Measurements from ENCODE around the gene BCL7C.
"Not testable (repeated sequence)": the region's sequence is repeated elsewhere in the genome, so short reads cannot be mapped to it uniquely, and the experiment has no call there.

The BCL7C gene

DNA sequence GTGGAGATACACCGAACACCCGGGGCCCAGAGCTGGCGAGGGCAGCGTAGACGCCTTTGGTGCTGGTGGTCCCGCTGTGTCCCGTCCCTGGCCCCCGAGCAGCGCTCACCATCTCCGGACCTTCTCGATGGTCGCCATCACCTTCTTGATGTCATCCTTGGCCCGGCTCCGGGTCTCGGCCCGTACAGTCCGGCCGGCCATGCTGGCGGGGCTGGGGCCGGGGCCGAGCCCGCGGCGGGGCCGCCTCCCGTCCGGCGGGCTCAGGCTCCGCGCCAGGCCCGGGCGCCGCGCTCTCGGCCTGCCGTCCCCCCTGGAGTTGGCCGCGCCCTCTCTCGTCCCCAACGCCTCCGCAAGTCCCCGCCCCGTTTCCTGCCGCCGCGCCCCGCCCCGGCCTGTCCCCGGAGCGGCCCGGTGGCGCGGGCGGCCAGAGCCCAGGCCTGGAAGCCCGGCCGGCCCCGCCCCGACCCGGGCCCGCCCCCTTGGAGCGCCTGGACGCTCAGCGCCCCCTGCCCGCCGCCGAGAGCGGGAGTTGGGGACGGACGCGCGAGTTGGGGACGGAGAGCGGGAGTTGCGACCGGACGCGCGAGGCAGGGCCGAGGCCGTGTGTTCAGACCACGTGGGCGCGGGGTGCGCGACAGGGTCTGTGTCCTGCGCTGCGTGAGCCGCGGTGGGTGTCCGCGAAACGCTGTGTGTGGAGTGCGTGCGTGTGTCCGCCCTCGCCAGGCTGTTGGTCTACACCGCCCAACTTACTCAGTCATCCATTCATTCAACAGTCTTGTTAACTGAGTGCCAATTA lies at the start of gene BCL7C:
Gene BCL7C (minus strand): TSS at position 334 of the 796 bp plus-strand sequence. CDS start 133 bp downstream, at position 201.
- FAIRE-seq: no peak

DNA sequence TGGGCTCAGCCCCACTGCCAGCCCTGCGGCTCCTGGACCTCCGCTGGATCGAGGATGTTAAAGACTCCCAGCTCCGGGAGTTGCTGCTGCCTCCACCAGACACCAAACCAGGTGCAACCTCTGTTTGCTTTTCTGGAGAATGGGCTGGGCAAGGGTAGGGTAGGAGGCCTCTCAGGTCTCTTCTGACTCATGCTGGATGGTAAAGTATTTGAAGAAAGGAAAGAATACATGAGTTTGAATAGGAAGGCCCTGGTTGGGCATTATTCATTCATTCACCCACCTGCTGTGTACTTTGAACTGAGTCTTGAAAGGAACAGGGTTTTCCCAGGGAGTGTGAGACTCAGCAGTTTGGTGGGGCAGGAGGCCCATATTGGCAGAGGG lies 48.5 kb upstream of the BCL7C start:
- FAIRE-seq: no peak

- no peak for FAIRE-seq
Measured at GRCh38 chr16:30941600-30942425, 47.9 kb upstream of the BCL7C start.

- not testable (repeated sequence) for FAIRE-seq
Measured at GRCh38 chr16:30939571-30939970, 45.7 kb upstream of the BCL7C start.

DNA sequence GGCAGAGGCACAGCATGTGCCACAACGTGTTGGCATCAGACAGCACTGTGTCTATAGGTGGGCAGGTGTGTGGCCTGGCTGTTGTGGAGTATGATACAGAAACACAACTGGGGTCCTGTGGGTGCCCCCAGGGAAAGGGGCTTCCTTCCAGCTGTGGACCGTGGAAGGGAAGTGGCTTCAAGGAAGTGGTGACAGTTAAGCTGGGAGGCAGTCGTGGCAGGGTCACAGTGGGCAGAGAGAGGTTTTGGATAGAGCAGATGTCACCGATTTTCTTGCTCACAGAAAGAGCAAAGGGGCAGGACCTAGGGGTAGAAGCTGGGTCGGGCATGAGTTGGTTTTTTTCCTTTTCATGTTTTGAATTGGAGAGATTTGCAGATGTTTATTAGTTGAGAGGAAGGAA lies 43.8 kb upstream of the BCL7C start:
- no peak for FAIRE-seq

GRCh38 chr16:30934827-30935557 lies 41.1 kb upstream of the BCL7C start:
- no peak for FAIRE-seq

- no peak for FAIRE-seq
Measured at GRCh38 chr16:30931068-30931650, 37.3 kb upstream of the BCL7C start.

GRCh38 chr16:30930160-30930571 lies 36.3 kb upstream of the BCL7C start:
- FAIRE-seq: no peak

DNA sequence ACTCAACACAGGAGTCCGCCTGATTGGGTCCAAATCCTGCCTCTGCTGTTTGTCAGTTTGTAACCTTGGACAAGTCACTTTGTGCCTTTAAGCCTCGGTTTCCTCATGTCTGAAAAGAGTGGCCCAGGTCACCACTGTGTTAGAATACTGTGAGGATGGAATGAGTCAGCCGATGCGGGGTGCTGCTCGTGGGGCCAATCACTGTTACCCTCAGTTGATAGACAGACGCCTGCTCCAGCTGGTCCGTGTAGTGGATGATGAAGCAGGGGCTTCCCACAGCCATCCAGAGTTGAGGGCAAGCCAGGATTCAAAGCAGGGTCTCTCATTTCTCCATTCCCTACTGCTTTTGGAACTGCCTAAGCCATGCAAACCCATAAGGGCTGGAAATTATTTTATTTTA lies 35.3 kb upstream of the BCL7C start:
- FAIRE-seq: no peak

GRCh38 chr16:30928390-30928789 lies 34.5 kb upstream of the BCL7C start:
- FAIRE-seq: no peak

- FAIRE-seq: no peak
Measured at GRCh38 chr16:30927789-30928378, 34.0 kb upstream of the BCL7C start.

GRCh38 chr16:30926937-30927788 lies 33.3 kb upstream of the BCL7C start:
- no peak for FAIRE-seq

- no peak for FAIRE-seq
Measured at GRCh38 chr16:30925995-30926811, 32.3 kb upstream of the BCL7C start.

DNA sequence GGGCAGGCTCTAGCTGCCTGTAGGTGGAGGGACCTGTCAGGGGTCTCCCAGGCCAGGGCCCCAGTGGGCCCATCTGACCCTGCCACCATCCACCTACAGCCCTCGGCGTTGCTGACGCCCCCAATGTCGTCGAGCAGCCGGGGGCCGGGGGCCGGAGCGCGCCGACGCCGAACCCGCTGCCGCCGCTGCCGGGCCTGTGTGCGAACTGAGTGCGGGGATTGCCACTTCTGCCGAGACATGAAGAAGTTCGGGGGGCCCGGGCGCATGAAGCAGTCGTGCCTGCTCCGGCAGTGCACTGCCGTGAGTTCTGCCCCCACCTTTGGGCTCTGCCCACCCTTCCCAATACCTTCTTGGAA lies 31.7 kb upstream of the BCL7C start:
- no peak for FAIRE-seq

- no peak for FAIRE-seq
Measured at GRCh38 chr16:30924913-30925631, 31.2 kb upstream of the BCL7C start.

DNA sequence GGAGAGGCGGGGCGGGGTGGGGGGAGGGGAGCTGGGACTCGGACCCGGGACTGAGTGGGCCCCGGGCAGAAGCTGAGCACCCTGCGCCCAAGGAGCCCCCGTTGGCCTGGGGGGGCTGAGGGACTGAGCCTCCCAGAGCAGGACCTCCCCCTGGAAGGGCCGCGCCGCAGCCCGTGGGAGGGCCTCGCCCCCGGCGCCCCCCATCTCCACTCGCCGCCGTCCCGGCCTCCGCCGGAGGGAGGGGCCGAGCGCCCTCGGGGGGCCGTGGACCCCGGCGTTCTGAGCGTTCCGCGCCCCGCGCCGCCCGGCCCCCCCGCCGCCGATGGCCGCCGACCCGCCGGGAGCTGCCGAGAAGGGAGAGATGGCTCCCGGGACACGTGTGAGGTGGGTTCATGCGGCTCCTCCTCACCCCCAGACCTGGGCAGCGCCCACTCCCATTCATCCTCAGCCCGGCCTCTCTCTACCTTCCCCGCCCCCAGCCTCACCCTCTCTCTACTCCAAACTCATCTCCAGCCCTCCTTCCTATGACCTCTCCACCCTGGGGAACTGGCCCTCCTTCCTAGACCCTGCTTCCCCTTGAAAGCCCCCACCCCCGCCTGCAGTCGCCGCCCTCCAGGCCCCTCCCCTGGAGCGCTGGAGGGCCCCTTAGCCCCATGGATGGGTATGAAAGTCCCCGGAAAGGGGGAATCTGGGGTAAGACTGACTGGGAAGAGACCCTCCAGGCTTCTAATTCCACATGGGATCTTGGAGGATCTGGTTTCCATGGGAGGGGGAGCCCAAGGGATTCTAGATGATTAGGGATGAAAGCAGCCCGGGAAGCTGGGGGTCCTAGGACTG lies 30.4 kb upstream of the BCL7C start:
- no peak for FAIRE-seq

DNA sequence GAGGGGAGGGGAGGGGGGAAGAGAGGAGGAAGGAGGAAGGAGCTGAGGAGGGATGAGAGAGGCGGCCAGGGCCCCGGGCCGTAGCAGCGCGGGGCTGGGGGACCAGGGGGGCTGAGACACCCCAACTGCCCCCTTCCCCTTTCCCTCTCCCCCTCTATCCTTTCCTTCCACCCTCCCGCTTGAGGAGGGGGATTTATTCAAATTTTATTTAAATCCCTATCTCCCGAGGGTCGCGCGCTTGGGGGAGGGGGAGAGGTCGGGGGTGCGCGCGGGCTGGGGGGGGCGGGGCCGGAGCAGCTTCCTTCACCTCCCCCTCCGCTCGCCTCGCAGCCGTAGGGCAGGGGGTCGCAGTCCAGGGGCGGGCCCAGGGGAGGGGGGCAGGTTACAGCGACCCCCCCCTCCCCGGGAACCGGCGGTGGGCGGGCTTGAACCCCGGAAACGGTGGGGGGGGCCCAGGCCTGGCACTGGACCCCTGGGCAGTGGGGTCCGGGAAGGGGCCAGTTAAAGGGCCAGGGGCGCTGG lies 29.7 kb upstream of the BCL7C start, which contains the start of gene FBXL19:
Gene FBXL19 (plus strand): TSS at position 19 of the 522 bp plus-strand sequence. CDS start 2,183 bp downstream, outside the sequence.
- FAIRE-seq: no peak

DNA sequence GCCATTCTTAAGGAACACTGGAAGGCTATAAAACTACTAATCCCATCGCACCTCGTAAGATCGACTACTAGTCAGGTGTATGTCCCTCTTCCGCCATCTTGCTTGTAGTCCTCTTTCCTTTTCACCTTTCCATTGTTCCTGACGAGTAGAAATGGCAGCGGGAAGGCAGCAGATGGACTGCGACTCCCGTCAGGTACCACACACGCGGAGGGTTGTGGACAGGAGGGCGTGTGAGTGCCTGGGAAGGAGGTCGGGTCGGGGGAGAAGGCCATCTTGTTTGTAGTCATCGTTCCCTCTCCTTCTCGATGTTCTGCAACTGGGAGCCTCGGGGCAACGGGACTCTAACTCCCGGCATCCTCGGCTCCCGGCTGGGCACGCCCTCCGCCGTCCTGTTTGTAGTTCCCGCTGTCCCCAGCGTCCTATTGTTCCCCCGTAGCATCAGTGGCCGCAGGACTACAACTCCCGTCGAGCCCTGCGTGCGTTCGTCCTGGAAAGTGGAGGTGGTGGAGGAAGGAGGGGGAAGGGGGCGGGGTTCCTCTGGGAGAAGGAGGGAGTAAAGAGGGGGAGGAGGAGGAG lies 29.2 kb upstream of the BCL7C start:
- no peak for FAIRE-seq

Measured in A204.1 (cell line).